Fibroblast of lung (primary cell): ENCODE results near the gene TDRD15.

ENCODE experiments used
- CTCF ChIP-seq, 2 donors: IDR thresholded peaks in 1 of 2; conservative IDR thresholded peaks in 1 of 2; 1 replicate in 1 of 2; 2 replicates in 1 of 2; pipeline ENCODE4 v1.5.1; 2011 to 2012; ENCODE audit warnings: low read length in 2 of 2, control low read depth in 1 of 2, inconsistent platforms in 1 of 2, low read depth in 1 of 2, mild to moderate bottlenecking in 1 of 2
- EZH2 ChIP-seq: IDR thresholded peaks from 2 replicates; pipeline ENCODE4 v1.5.1; 2012; ENCODE audit warnings: low read length, control low read depth, mild to moderate bottlenecking; ENCODE audit errors: missing control alignments

- TF ChIP-seq CTCF (conservative IDR thresholded peaks at IDR 0.05 in 1 of 2, IDR thresholded peaks at IDR 0.05 in 1 of 2; ENCODE audit: low read depth in 1 of 2, low read length in 2 of 2): no peak
- TF ChIP-seq EZH2: no peak
Observed at GRCh38 chr2:21148718-21149117, 24.9 kb downstream of the TDRD15 start.
